ENCODE results near the gene ZNF117.
"Not testable (repeated sequence)": the region's sequence is repeated elsewhere in the genome, so short reads cannot be mapped to it uniquely, and the experiment has no call there.

Gene ZNF117

GRCh38 chr7:64997164-64997908 is 6.5 kb upstream of the ZNF117 start:
- in situ Hi-C loops (cut with HindIII; ENCODE audit: low sequenced_read_pairs) = no loop called here

GRCh38 chr7:64996305-64996704 is 5.5 kb upstream of the ZNF117 start:
- in situ Hi-C loops (cut with HindIII; ENCODE audit: low sequenced_read_pairs) = no loop called here

- in situ Hi-C loops (cut with HindIII; ENCODE audit: low sequenced_read_pairs) = no loop called here
Observed at GRCh38 chr7:64993901-64994300, 3.1 kb upstream of the ZNF117 start.

- in situ Hi-C loops (cut with HindIII; ENCODE audit: low sequenced_read_pairs) = no loop called here
Observed at GRCh38 chr7:64992971-64993370, 2.1 kb upstream of the ZNF117 start.

- in situ Hi-C loops (cut with HindIII; ENCODE audit: low sequenced_read_pairs) = no loop called here
Observed at GRCh38 chr7:64990216-64990615, 620 bp downstream of the ZNF117 start.

GRCh38 chr7:64978497-64979203 is 12.2 kb downstream of the ZNF117 start:
- in situ Hi-C loops (cut with HindIII; ENCODE audit: low sequenced_read_pairs) = no loop called here

- in situ Hi-C loops (cut with HindIII; ENCODE audit: low sequenced_read_pairs) = no loop called here
Observed at GRCh38 chr7:64965594-64965993, 25.2 kb downstream of the ZNF117 start.

- in situ Hi-C loops (cut with HindIII; ENCODE audit: low sequenced_read_pairs) = no loop called here
Observed at GRCh38 chr7:64959072-64959747, 31.6 kb downstream of the ZNF117 start.

- in situ Hi-C loops (cut with HindIII; ENCODE audit: low sequenced_read_pairs) = no loop called here
Observed at GRCh38 chr7:64951250-64951848, 39.5 kb downstream of the ZNF117 start.

- in situ Hi-C loops (cut with HindIII; ENCODE audit: low sequenced_read_pairs) = not testable (repeated sequence)
Observed at GRCh38 chr7:64950673-64951072, 40.2 kb downstream of the ZNF117 start.

- in situ Hi-C loops (cut with HindIII; ENCODE audit: low sequenced_read_pairs) = not testable (repeated sequence)
Observed at GRCh38 chr7:64948774-64949173, 42.1 kb downstream of the ZNF117 start.

- in situ Hi-C loops (cut with HindIII; ENCODE audit: low sequenced_read_pairs) = no loop called here
Observed at GRCh38 chr7:64947252-64948000, 43.4 kb downstream of the ZNF117 start.

GRCh38 chr7:64946772-64947171 is 44.1 kb downstream of the ZNF117 start:
- in situ Hi-C loops (cut with HindIII; ENCODE audit: low sequenced_read_pairs) = no loop called here

GRCh38 chr7:64945503-64946175 is 45.2 kb downstream of the ZNF117 start:
- in situ Hi-C loops (cut with HindIII; ENCODE audit: low sequenced_read_pairs) = no loop called here

- in situ Hi-C loops (cut with HindIII; ENCODE audit: low sequenced_read_pairs) = not testable (repeated sequence)
Observed at GRCh38 chr7:64944667-64945502, 46.0 kb downstream of the ZNF117 start.

GRCh38 chr7:64940021-64940420 is 50.8 kb downstream of the ZNF117 start:
- in situ Hi-C loops (cut with HindIII; ENCODE audit: low sequenced_read_pairs) = not testable (repeated sequence)

GRCh38 chr7:64938540-64938939 is 52.3 kb downstream of the ZNF117 start:
- in situ Hi-C loops (cut with HindIII; ENCODE audit: low sequenced_read_pairs) = no loop called here

GRCh38 chr7:64934478-64934877 is 56.4 kb downstream of the ZNF117 start:
- in situ Hi-C loops (cut with HindIII; ENCODE audit: low sequenced_read_pairs) = no loop called here

Data from endothelial cell of hepatic sinusoid (primary cell).